ENCODE results near the gene RPS6KA2.
"Not testable (repeated sequence)": the region's sequence is repeated elsewhere in the genome, so short reads cannot be mapped to it uniquely, and the experiment has no call there.

The RPS6KA2 gene

GRCh38 chr6:166553563-166554271, 73.3 kb downstream of the RPS6KA2 start:
- DNase-seq (ENCODE audit: low spot score) = peak; percentile 35

- no peak for DNase-seq (ENCODE audit: low spot score)
Measured at GRCh38 chr6:166552600-166552999, 74.5 kb downstream of the RPS6KA2 start.

- DNase-seq (ENCODE audit: low spot score) = no peak
Measured at GRCh38 chr6:166551754-166552495, 75.1 kb downstream of the RPS6KA2 start.

- no peak for DNase-seq (ENCODE audit: low spot score)
Measured at GRCh38 chr6:166546653-166547052, 80.4 kb downstream of the RPS6KA2 start.

GRCh38 chr6:166545156-166546034, 81.7 kb downstream of the RPS6KA2 start:
- DNase-seq (ENCODE audit: low spot score) = no peak

- no peak for DNase-seq (ENCODE audit: low spot score)
Measured at GRCh38 chr6:166544296-166544605, 82.8 kb downstream of the RPS6KA2 start.

GRCh38 chr6:166543603-166544295, 83.3 kb downstream of the RPS6KA2 start:
- no peak for DNase-seq (ENCODE audit: low spot score)

GRCh38 chr6:166542580-166542912, 84.5 kb downstream of the RPS6KA2 start:
- DNase-seq (ENCODE audit: low spot score) = no peak

- no peak for DNase-seq (ENCODE audit: low spot score)
Measured at GRCh38 chr6:166541876-166542579, 85.0 kb downstream of the RPS6KA2 start.

- no peak for DNase-seq (ENCODE audit: low spot score)
Measured at GRCh38 chr6:166541366-166541765, 85.7 kb downstream of the RPS6KA2 start.

- no peak for DNase-seq (ENCODE audit: low spot score)
Measured at GRCh38 chr6:166540631-166541331, 86.3 kb downstream of the RPS6KA2 start.

GRCh38 chr6:166539543-166539942, 87.5 kb downstream of the RPS6KA2 start:
- no peak for DNase-seq (ENCODE audit: low spot score)

- not testable (repeated sequence) for DNase-seq (ENCODE audit: low spot score)
Measured at GRCh38 chr6:166539011-166539385, 88.1 kb downstream of the RPS6KA2 start.

- DNase-seq (ENCODE audit: low spot score) = no peak
Measured at GRCh38 chr6:166538297-166539010, 88.6 kb downstream of the RPS6KA2 start.

- no peak for DNase-seq (ENCODE audit: low spot score)
Measured at GRCh38 chr6:166534658-166535406, 92.2 kb downstream of the RPS6KA2 start.

GRCh38 chr6:166533205-166533824, 93.7 kb downstream of the RPS6KA2 start:
- DNase-seq (ENCODE audit: low spot score) = no peak

- no peak for DNase-seq (ENCODE audit: low spot score)
Measured at GRCh38 chr6:166532302-166532701, 94.7 kb downstream of the RPS6KA2 start.

GRCh38 chr6:166530211-166531095, 96.6 kb downstream of the RPS6KA2 start:
- DNase-seq (ENCODE audit: low spot score) = no peak
